HepG2 (cell line): ENCODE results near the gene CBX5. TPM values are rescaled to one million over a fixed set of nuclear protein-coding genes. Genes with fewer than 3 reads are reported as not detected.

Experiments
- EZH2 ChIP-seq: conservative IDR thresholded peaks from 2 replicates; pipeline ENCODE4 v1.6.1; 2012; ENCODE audit warnings: mild to moderate bottlenecking, low read depth, low read length, moderate library complexity
- HOXA9 ChIP-seq: sonication (generic); formaldehyde crosslinking; IDR thresholded peaks from 2 replicates; pipeline ENCODE4 v1.8.1; 2022; ENCODE audit warnings: missing genetic modification reagents, mild to moderate bottlenecking, moderate library complexity, borderline replicate concordance
- MAZ ChIP-seq, 2 experiments: sonication (generic) in 1 of 2; formaldehyde crosslinking in 1 of 2; IDR thresholded peaks; 2 replicates each; pipeline versions ENCODE4 v1.5.0 to v1.6.1; 2012 to 2020; ENCODE audit warnings: low read depth in 2 of 2, mild to moderate bottlenecking in 2 of 2, borderline replicate concordance in 1 of 2, improper control_type of control experiment in 1 of 2, low read length in 1 of 2, missing genetic modification reagents in 1 of 2, moderate library complexity in 1 of 2
- MIER3 ChIP-seq: IDR thresholded peaks from 2 replicates; pipeline ENCODE4 v1.6.1; 2016; ENCODE audit warnings: missing compliant biosample characterization, borderline replicate concordance
- PHF21A ChIP-seq: sonication (generic); formaldehyde crosslinking; IDR thresholded peaks from 2 replicates; pipeline ENCODE4 v1.5.0; 2020; ENCODE audit warnings: mild to moderate bottlenecking, missing genetic modification reagents
- STAG1 ChIP-seq: sonication (generic); formaldehyde crosslinking; IDR thresholded peaks from 2 replicates; pipeline ENCODE4 v1.4.0; 2020; ENCODE audit warnings: missing genetic modification reagents
- ZNF143 ChIP-seq: sonication (generic); formaldehyde crosslinking; IDR thresholded peaks from 2 replicates; pipeline ENCODE4 v1.4.0; 2020; ENCODE audit warnings: missing genetic modification reagents
- ZNF224 ChIP-seq: sonication (generic); formaldehyde crosslinking; IDR thresholded peaks from 2 replicates; pipeline ENCODE4 v1.5.0; 2020; ENCODE audit warnings: mild to moderate bottlenecking, missing genetic modification reagents
- ZNF329 ChIP-seq: sonication (generic); formaldehyde crosslinking; IDR thresholded peaks from 2 replicates; pipeline ENCODE4 v1.9.0; 2021; ENCODE audit warnings: low read depth, mild to moderate bottlenecking, missing genetic modification reagents
- ZNF362 ChIP-seq: sonication (generic); formaldehyde crosslinking; IDR thresholded peaks from 2 replicates; pipeline ENCODE4 v1.4.0; 2020; ENCODE audit warnings: missing genetic modification reagents, mild to moderate bottlenecking, borderline replicate concordance
- ZNF44 ChIP-seq: sonication (generic); formaldehyde crosslinking; IDR thresholded peaks from 2 replicates; pipeline ENCODE4 v1.5.1; 2020; ENCODE audit warnings: mild to moderate bottlenecking, missing genetic modification reagents
- ZNF574 ChIP-seq: sonication (generic); formaldehyde crosslinking; IDR thresholded peaks from 2 replicates; pipeline ENCODE4 v1.4.0; 2020; ENCODE audit warnings: missing genetic modification reagents
- polyA plus RNA-seq, 8 experiments: library from polyadenylated mRNA; depleted of rRNA in 3 of 8; stranded (reverse) in 7 of 8; unstranded in 1 of 8; fragments of >200 nt; fragmentation: Illumina TruSeq in 4 of 8; extraction: Trizol in 4 of 8; gene quantifications; 2 replicates each; pipeline versions ENCODE4 v1.2.1 to v1.2.3, GENCODE V29; 2011 to 2016; ENCODE audit warnings: low read depth in 4 of 8, missing spikeins in 1 of 8, mixed read lengths in 1 of 8; ENCODE audit not compliant: insufficient read depth in 1 of 8
- total RNA-seq, 5 experiments: library from RNA; depleted of rRNA; stranded (reverse); fragments of >200 nt; fragmentation: Illumina TruSeq; extraction: Trizol; gene quantifications; 2 replicates each; pipeline ENCODE4 v1.2.3, GENCODE V29; 2016; ENCODE audit warnings: low read depth in 1 of 5

CBX5 gene
- total and polyA plus RNA-seq, 2 of the 13 experiments (the other 11 are each of a cell fraction or from before 2014, with no cell fraction given) = 16.0 to 22.2 TPM

GRCh38 chr12:54191550-54192022, 88.3 kb downstream of the CBX5 start (continued):
- TF ChIP-seq STAG1 = peak; percentile 79
- TF ChIP-seq ZNF362 (CRISPR knock-in tag) = peak; percentile 100
- 0 out of 2 replicates have a peak, but pooled peaks have one; percentile 32 for TF ChIP-seq PHF21A (CRISPR knock-in tag)
- no peak for TF ChIP-seq MAZ (IDR thresholded peaks at IDR 0.05; ENCODE audit: borderline replicate concordance, low read depth, low read length)
- TF ChIP-seq MAZ (CRISPR knock-in tag; IDR thresholded peaks at IDR 0.05; ENCODE audit: low read depth) = 0 out of 2 replicates have a peak, but pooled peaks have one; percentile 35
- no peak for TF ChIP-seq ZNF329 (CRISPR knock-in tag)
- TF ChIP-seq ZNF44 = no peak
- TF ChIP-seq MIER3 (CRISPR knock-in tag) = peak; percentile 17; the same call in 1 of the 2 replicates
- TF ChIP-seq ZNF574 (CRISPR knock-in tag) = peak; percentile 67
- TF ChIP-seq ZNF143 = peak; percentile 66; the same call in 1 of the 2 replicates
- no peak for TF ChIP-seq HOXA9
- TF ChIP-seq EZH2 = no peak
- TF ChIP-seq ZNF224 (CRISPR knock-in tag) = no peak
